Inflammatory macrophage treated with lipopolysaccharide for 4 hours (primary cell): ENCODE measurements around the gene PIGA.
A peak's percentile ranks its signal among the peaks of the same experiment; 100 is the strongest.

Experiments
- DNase-seq: peaks from one replicate; pipeline ENCODE4 v3.0.0-alpha.2; 2020

Gene PIGA, protein sequence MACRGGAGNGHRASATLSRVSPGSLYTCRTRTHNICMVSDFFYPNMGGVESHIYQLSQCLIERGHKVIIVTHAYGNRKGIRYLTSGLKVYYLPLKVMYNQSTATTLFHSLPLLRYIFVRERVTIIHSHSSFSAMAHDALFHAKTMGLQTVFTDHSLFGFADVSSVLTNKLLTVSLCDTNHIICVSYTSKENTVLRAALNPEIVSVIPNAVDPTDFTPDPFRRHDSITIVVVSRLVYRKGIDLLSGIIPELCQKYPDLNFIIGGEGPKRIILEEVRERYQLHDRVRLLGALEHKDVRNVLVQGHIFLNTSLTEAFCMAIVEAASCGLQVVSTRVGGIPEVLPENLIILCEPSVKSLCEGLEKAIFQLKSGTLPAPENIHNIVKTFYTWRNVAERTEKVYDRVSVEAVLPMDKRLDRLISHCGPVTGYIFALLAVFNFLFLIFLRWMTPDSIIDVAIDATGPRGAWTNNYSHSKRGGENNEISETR

DNA sequence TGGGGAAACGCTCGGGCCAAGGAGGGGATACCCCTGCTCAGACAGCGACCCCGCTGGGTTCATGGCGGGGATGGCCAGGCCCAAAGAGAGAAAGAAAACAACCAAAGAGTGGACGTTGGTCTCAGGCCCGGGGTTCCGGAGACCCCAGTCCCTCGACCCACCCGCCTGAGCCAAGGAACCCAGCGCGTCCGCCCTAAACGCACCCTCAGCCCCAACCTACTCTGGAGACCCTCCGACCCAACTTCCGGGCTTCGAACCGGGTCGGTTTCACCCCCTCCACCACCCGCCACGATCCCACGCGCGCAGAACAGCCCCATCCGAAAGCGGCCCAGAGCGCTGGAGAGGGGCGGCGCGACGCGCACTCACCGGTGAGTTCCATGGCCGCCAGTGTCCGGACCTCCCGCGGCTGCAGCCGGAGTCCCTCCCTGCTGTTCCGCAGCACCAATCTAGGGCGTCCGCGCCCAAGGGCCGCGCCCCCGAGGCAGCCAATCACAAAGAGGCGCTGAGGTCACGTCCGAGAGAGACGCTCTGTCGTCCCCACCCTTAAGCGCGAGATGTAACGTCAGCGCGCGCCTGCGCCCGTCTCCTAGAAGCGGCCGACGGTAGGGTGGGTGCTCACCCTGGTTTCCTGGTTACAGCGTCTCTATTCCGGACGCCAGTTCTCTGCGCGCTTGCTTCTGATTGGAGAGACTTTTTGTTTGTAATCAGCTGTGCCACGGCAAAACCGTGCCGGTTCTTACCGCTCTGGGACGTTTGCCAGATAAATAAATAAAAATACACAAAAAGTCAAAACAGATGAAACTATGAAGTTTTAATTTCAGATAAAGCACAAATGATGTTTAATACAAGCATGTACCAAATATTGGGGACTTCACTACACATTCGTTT is at the start of gene PIGA:
Gene PIGA, minus strand, starts transcription at position 389 of the 888 bp plus-strand sequence. CDS start 3,593 bp downstream, outside the sequence.
- DNase-seq: peak; percentile 96

DNA sequence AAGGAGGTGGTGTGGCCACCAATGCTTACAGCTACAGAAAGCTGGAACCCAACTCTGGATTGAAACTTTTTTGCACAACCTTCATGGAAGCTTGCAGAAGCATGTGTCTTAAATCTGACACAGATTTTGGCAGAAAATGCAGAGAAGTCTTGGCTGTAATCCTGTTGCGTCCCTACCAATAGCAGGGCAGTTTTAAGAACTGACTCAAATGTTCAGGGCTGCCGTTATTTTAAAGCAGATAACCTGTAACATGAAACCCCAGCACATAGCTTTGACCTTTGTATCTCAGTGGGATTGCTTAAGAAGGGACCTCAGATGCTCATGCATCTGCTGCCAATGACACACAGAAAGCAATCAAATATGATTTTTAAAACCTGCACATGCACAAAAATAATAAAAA is 49.0 kb upstream of the PIGA start, which contains the start of gene VEGFD:
Gene VEGFD, minus strand, starts transcription at position 110 of the 400 bp plus-strand sequence. CDS start 467 bp downstream, outside the sequence.
- no peak for DNase-seq

DNA sequence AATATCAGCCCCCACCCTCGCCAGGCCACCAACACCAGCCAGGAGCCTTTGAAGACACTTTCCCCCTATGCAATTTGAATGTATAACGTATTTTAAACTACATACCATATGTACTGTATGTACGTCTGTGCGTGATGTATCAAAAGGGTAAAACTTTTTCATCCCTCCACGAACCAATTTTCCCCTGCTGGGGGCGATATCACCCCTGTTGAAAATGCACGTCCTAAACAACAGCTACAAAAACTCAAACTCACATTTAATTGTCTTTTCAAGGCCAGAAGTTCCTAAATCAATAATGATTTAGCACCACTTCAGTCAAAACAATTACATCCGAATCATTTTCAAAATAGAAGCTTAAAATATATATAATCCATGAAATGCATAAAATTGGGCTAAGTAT is 47.5 kb upstream of the PIGA start:
- DNase-seq: no peak

DNA sequence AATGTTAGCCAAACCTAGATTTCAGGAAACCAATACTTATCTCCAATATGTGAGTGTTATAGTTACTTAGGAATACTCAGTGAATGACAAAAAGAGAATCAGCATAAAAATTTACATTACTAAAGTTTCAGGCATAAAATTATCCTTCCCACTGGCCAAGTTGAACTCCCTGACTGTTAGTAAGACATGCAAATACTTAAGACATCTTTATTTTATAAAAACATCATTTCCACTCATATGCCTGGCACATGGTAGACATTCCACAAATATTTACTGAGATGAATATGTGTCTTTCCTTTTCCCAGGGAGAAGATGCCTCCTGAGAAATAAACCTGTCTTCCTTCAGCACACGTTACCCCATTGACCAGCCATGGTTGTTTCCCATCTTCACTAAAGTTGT is 41.6 kb upstream of the PIGA start:
- no peak for DNase-seq

DNA sequence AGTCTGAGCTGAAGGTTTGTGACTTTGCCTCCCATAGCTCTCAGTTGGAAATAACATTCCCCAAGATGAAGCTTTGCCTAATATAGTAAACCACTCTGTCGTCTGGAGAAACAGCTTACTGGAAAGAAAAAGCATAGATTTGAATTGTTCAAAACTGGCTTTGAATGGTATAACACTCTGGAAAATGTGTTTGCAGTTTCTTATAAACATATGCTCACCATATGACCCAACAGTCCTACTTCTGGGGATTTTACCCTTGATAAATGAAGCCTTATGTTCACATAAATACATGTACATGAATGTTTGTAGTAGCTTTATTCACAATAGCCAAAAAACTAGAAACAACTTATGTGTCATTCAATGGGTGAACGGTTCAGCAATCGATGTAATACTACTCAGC is 38.7 kb upstream of the PIGA start:
- no peak for DNase-seq

DNA sequence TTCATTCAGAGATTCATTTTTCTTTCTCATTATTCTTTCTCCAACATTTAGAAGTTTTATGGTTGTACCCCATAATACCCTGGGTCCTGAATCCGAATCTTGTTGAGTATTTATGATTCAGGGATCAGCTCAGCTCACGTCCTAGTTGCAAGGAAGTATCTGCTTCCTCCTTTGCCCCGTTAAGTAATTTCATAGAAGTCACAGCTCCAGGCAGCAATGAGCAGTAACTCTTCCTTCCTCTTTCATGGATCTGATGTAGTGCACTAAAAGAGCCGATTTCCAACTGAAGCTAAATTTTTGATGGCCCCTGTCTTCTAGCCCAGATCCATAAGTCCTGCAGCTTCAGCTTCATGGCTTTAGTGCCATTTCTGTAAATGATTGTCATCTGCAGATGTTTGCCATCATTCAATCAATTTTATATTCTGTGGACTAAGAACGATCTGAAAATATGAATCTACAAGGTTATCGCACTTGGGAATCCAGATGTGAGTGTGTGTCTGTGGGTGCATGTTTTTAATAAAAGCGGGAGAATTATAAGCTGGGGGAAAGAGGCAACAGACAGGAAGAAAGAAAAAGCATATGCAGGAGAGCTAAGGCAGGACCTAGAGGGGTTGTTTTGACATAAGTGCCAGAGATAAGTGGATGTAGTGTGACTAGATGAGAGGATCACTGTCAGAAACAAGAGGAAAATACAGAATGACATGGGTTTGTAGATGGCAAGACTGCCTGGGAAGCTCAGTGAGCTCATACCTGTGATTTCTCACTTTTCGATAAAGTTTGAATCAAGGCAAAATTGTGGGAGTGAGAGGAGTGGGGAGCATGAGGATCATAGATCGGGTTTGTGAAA is 31.4 kb upstream of the PIGA start:
- peak; percentile 71 for DNase-seq

DNA sequence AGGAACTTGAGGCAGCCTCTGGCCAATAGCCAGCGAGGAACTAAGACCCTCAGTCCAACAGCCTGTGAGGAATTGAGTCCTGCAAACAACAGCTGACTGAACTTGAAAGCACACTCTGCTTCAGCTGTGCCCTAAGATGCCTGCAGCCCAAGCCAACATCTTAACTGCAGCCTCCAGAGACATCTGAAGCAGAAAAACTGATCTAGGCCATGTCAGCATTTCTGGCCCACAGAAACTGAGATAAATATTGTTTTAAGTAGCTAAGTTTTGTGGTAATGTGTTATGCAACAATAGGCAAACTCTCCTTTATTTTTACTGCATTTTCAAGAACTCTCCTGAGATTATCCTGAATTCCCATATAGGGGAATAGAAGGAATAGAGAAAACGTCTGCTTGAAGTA is 24.4 kb upstream of the PIGA start:
- no peak for DNase-seq

DNA sequence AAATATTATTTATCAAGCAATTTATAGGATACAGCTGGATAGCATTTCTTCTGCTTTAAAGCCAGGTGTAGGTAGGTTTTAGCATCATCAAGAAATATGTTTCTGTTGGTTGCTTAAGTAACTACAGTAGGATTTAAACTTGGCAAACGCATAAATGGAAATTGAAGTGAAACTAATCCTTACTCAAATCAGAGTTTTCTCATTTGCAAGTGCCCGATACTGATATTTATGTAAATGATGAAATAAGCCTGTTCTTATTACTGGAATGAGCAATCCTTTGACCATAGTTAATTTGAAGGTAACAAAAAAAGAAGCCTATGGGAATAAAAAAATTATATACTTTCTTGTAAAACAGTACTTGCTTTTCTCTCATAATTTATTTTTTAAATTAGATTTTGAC is 23.2 kb upstream of the PIGA start:
- DNase-seq: no peak

DNA sequence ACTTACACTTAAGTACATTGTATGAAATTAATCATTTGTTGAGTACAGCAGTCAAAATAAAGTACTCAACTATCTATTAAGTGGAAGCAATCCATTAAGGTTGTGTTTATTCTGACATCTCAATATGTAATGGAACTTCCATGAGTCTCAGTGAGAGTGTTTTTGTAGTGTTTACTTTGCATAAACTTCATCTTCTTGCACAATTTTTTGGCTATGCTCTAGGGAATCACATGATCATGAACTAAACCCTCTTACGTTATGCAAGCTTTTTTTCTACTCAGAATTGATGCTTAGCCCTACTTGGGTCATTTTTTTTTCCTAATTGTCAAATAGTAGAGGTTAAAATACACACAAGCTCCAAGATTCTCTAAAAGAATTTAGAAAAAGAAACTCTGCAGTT is 21.1 kb upstream of the PIGA start:
- peak; percentile 73 for DNase-seq

DNA sequence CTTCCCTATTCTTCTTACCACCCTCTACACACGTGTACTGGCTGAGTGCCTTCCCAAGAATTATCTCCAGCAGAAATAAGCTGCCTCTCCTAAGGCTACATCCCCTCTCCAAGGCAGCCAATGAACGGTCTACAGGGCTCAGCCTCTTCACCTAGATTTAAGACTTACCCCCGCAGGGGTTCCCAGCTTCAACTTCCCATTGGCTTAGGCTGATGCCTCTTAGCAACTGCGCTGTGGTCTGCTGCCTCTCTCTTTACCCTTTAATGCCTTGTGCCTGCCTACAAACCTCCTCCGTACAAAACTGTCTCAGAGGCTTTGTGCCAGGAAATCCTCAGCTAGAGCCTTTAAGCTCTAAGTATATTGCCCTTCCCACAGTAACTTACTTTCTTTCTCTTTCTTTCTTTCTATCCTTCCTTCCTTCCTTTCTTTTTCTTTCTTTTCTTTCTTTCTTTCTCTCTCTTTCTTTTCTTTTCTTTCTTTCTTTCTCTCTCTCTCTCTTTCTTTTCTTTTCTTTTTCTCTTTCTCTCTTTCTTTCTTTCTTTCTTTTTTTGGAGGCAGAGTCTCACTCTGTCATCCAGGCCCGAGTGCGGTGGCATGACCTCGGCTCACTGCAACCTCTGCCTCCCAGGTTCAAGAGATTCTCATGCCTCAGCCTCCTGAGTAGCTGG is 15.1 kb upstream of the PIGA start:
- DNase-seq: no peak

DNA sequence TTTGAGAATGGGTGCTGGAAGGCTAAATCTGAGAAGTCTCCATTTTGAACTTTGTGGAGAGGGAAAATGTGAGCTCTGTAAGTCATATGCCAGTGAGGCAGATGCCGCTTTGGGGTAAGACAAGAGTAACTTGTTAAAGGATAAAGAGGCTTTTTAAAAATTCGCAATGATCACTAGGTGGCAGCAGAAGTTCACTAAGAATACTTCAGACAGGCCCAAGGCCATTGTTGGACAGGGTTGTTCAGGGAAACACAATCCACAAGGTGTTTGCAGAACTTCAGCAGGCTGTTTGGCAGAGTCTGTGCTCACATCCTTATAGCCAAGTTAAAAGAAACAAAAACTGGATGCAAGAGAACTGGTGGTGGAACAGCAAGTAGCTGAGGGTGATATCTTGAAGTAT is 13.7 kb upstream of the PIGA start:
- DNase-seq: peak; percentile 54

DNA sequence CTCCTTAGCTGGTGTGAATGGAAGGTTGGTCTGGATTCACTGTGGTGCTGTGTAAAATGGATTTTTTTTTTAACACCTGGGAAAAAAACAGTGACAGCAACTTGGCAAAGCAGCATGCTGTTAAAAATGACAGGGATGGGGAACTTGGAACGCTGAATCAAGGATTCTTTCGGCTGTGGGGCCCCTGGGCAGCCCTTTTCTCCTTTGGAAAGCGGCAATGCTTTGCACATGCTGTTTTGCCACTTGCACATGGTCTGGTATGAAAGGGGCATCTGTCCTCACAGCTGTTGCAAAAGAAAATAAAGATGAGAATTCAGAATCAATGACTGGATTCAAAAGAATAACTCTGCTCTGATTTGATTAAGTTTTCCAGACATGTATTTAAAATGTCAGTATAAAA is 10.7 kb upstream of the PIGA start:
- DNase-seq: no peak

DNA sequence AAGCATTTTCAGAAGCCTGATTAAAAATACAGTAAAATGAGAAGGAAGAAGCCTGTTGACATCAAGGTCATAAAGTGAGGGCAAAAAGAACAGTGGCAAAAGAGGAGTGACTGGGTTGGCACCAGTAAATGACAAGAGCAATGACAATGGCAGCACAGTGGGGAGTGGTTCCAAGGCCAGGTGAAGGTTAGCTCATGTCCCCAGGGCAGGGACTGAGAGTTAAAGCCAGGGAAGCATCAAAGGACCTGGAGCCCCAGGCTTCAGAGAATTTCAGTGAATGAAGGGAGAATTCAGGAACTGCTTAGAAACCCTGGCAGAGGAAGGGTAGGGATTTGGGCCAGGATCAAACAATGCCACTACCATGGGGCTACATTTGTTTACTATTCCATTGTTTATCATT is 8.8 kb upstream of the PIGA start:
- DNase-seq: no peak

DNA sequence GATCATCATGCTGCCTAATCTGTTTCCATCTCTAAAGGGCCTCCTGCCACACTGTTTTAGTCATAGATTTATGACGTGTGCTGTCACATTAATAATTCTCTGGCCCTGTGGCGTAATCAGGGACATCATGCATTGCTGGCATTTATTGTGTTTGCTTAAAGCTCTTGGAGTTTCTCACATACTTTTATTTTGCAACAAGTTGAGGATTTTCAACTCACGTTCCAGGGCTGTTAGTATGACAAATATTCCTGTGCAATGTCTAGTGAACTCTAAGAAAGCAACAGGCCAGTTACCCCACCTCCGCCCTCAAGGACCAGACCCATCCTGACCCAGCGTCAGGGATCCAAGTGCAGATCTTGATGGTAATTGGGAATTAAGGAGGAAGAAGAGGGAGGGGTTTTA is 7.8 kb upstream of the PIGA start:
- peak; percentile 16 for DNase-seq

DNA sequence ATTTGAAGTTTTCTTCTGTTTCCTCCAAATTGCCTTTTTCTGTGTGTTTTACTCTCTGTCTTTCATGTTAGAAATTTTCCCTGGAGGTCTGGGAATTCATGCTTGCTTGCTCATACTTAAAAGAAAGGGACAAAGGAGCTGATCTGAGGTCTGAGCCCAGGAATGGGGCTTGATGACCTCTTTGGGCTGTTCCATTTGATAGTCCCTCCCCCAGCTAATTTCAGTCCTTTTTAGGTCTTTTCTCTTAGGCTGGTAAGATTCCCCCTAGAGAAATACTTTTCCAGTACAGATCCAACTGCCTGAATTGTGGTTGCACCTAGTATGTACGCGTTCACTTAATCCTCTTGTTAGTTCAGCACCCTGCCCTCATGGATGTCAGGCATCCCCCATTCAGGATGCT is 5.5 kb upstream of the PIGA start:
- DNase-seq: no peak

DNA sequence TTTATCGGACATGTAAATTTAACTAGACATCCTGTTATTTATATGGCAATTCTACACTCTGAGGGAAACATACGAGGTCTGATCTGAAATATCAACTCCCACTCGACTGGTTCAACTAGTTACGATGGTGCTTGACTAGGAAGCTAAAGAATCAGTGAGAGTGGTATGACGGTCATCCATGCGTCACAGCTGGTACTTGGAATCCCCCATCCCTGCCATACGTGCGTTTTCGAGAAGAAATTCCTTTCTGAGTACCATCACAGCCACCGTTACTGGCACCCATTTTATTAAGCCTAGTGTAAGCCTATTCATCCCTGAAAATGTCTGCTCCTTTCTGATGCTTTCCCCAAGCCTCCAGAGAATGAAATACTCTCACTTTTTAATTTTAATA is 695 bp upstream of the PIGA start:
- peak; percentile 74 for DNase-seq

DNA sequence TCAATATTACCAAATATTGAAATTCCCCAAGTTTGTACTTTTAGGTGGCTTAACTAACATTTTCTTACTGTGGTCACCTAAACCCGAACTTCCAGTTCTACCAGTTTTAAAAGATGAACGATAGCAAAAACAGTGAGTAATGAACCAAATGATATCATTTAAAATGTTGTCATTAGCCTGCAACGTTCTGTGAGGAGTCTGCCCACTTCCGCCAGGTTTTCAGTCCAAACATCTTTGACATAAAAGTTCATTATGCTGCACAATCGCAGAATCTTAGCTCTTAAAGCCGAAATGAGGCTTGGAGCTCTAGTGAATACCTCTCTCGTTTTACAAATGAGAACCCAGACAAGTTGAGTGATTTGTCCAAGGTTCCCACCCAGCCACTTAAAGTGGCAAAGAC is 762 bp downstream of the PIGA start:
- DNase-seq: peak; percentile 56

DNA sequence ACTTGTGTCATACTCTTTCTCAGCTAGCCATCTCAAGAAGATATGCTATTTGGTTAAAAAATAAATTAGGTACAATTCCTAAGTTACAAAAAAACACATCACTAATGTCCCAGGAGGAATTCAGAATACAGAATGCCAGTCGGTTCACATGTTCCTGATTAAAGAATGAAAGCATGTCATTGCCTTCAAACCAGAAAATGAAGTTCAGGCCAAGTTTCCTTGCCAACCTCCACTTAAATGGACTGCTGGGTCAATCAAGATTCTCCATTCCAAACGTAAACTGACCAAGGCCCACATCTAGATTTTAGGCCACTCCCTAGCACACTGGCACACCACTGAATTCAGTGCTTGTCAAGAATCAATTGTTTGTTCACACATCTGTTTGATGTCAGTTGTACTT is 6.5 kb downstream of the PIGA start:
- no peak for DNase-seq

DNA sequence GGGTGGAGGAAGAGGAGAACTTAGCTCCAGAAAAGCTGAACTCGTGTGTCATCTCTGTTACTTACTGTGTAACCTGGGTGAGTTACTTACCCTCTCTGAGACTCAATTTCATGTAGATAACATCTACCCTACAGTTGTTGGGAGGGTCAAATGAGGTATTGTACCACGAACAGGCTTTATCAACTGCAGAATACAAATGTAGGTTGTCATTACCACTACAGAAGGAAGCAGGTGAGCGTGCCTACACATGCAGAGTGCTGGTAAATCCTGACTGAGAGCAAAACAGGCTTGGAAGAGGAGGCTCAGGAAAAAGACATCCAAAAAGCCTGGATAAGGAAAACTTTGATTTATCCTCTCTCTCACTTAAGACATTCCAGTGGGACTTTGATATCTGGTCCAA is 7.2 kb downstream of the PIGA start:
- DNase-seq: no peak

DNA sequence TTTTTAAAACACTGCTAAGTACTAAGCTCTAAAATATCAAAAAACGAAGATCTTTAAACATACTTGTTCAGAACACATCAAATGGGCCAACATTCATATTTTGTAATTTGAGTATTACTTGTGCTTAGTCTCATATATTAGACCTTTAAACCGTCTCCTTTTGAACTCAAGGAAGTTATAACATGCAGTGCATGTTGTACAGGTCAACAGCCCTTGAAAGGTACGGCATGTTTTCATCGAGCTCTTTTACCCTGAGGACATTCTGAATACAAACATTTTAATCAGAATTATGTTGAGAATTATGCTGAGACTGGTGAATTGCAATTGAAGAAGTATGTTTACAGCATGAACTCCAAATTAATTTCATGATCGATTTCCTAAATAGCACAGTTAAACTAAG is 12.9 kb downstream of the PIGA start:
- DNase-seq: no peak

DNA sequence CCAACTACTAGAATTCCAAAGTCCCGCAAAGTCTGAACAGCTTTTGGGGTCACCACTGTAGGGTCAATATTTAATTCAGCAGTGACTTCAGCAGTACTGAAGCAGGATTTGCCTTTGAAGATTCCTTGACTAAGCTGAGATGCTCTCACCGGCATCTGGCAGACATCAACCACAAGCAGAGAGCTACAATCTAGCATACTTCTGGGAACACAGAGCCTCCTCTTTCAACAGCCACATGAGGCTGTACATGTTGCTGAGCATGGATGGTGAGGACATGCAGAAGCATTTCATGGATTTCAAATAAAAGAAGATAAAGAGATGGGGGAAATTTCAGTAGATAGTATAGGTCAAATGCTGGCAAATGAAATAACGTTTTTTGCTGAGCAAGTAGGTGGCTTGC is 13.3 kb downstream of the PIGA start:
- no peak for DNase-seq

DNA sequence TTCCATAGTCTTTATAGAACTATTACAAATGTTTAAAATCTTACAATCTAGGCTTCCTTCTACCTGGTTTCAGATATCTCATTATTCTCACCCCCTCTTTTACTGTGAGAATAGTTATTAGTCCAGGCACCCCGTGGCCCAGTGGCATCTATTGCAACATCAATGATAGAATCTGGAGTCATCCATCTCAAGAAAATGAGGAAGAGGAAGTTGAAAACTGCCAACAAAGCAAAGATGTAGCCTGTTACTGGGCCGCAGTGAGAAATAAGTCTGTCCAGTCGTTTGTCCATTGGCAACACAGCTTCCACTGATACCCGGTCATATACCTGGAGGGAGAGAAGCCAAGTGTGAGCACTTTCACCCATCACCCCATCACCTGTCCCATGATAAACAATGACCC is 13.9 kb downstream of the PIGA start:
- DNase-seq: peak; percentile 83
